PC-3 (cell line): ENCODE data around the gene LRRC7.

Experiments used
- CTCF ChIP-seq: fragments of 300-600 bp; sonication (generic); conservative IDR thresholded peaks from 2 replicates; pipeline ENCODE4 v1.5.1; 2017; ENCODE audit warnings: antibody characterized with exemption, low read depth, mild to moderate bottlenecking, low read length
- EZH2 ChIP-seq: fragments of 300-600 bp; sonication (generic); IDR thresholded peaks from one replicate; pipeline ENCODE4 v1.6.1; 2017; ENCODE audit warnings: antibody characterized with exemption, mild to moderate bottlenecking, low read length; ENCODE audit not compliant: unreplicated experiment

- TF ChIP-seq CTCF (no peak), EZH2 (no peak)
Observed at GRCh38 chr1:69919129-69919921, 351.6 kb downstream of the LRRC7 start.
